B cell (primary cell): ENCODE results near the gene CAMK1D. TPM values are rescaled to one million over a fixed set of nuclear protein-coding genes. Genes with fewer than 3 reads are reported as not detected.

ENCODE experiments used
- ATAC-seq: fragments of 200-7000 bp; cut with Tn5 transposase; one replicate; pipeline ENCODE4 v1.10.0; 2021; ENCODE audit warnings: low read depth, mild to moderate bottlenecking, moderate number of reproducible peaks, moderate library complexity
- CTCF ChIA-PET: fragments of 350-600 bp; sonication (Branson Sonifier 250); formaldehyde crosslinking; loops from one replicate; lab custom pipeline; 2021; ENCODE audit warnings: antibody characterized with exemption, inconsistent platforms; lab: Charles Lee
- POLR2A ChIA-PET: fragments of 350-600 bp; sonication (Branson Sonifier 250); formaldehyde crosslinking; loops from one replicate; lab custom pipeline; 2021; ENCODE audit warnings: antibody characterized with exemption; lab: Charles Lee
- DNase-seq: peaks from one replicate; pipeline ENCODE4 v3.0.0; 2013
- H2AFZ ChIP-seq: 2 replicates; pipeline ENCODE4 v1.6.1; 2012; ENCODE audit warnings: mild to moderate bottlenecking, low read depth, low read length; ENCODE audit not compliant: insufficient read depth, poor library complexity, severe bottlenecking
- H3K27ac ChIP-seq, 2 donors: 1 replicate in 1 of 2; 2 replicates in 1 of 2; pipeline ENCODE4 v1.5.1; 2012 to 2013; ENCODE audit warnings: low read length in 2 of 2, mild to moderate bottlenecking in 2 of 2, moderate library complexity in 1 of 2
- H3K27me3 ChIP-seq, 4 experiments: fragments of 200-600 bp in 1 of 4; sonication (generic) in 1 of 4; replicated peaks in 1 of 4; 1 replicate in 2 of 4; 2 replicates in 2 of 4; pipeline versions ENCODE4 v1.6.1 to v1.7.0; 2013 to 2016; ENCODE audit warnings: low read length in 3 of 4, mild to moderate bottlenecking in 2 of 4, mixed read lengths in 1 of 4, moderate library complexity in 1 of 4; ENCODE audit not compliant: insufficient read depth in 4 of 4, control insufficient read depth in 3 of 4; ENCODE audit errors: control extremely low read depth in 1 of 4
- H3K36me3 ChIP-seq, 2 experiments: replicated peaks in 1 of 2; 1 replicate in 1 of 2; 2 replicates in 1 of 2; pipeline versions ENCODE4 v1.6.1 to v1.7.1; 2013; ENCODE audit warnings: low read length in 1 of 2; ENCODE audit not compliant: insufficient read depth in 2 of 2, control insufficient read depth in 1 of 2; ENCODE audit errors: control extremely low read depth in 1 of 2, extremely low read depth in 1 of 2
- H3K4me1 ChIP-seq, 2 donors: fragments of 200-600 bp in 1 of 2; sonication (generic) in 1 of 2; 1 replicate in 1 of 2; 2 replicates in 1 of 2; pipeline versions ENCODE4 v1.5.1 to v1.6.1; 2013 to 2017; ENCODE audit warnings: low read length in 2 of 2; ENCODE audit not compliant: control insufficient read depth in 2 of 2, insufficient read depth in 2 of 2
- H3K4me2 ChIP-seq: replicated peaks from 2 replicates; pipeline ENCODE3; 2012; ENCODE audit warnings: mild to moderate bottlenecking, low read depth, low read length; ENCODE audit not compliant: poor library complexity, severe bottlenecking
- H3K4me3 ChIP-seq, 5 experiments: fragments of 200-600 bp in 1 of 5; sonication (generic) in 1 of 5; 1 replicate in 3 of 5; 2 replicates in 2 of 5; pipeline versions ENCODE4 v1.5.1 to v1.7.0; 2011 to 2016; ENCODE audit warnings: low read length in 4 of 5, mild to moderate bottlenecking in 4 of 5, low read depth in 2 of 5, control low read depth in 1 of 5, moderate library complexity in 1 of 5; ENCODE audit not compliant: insufficient read depth in 1 of 5; ENCODE audit errors: control extremely low read depth in 1 of 5, extremely low read depth in 1 of 5
- H3K79me2 ChIP-seq: fragments of 200-600 bp; sonication (generic); one replicate; pipeline ENCODE4 v1.6.0; 2016; ENCODE audit warnings: low read length; ENCODE audit not compliant: control insufficient read depth, insufficient read depth
- H3K9ac ChIP-seq: fragments of 200-600 bp; sonication (generic); 2 replicates; pipeline ENCODE4 v1.6.1; 2017; ENCODE audit warnings: mild to moderate bottlenecking, low read length, moderate library complexity
- H3K9me3 ChIP-seq, 3 donors: one replicate each; pipeline versions ENCODE4 v1.6.1 to v1.7.1; 2013; ENCODE audit warnings: low read length in 2 of 3; ENCODE audit not compliant: control insufficient read depth in 2 of 3, insufficient read depth in 1 of 3; ENCODE audit errors: control extremely low read depth in 1 of 3
- H4K20me1 ChIP-seq: 2 replicates; pipeline ENCODE4 v1.6.0; 2012; ENCODE audit warnings: mild to moderate bottlenecking, low read length; ENCODE audit not compliant: insufficient read depth, control insufficient read depth, poor library complexity, severe bottlenecking
- H3K27ac Mint-ChIP-seq: one replicate; pipeline ENCODE4 v1.8.0; 2021; ENCODE audit warnings: mixed read lengths
- H3K27me3 Mint-ChIP-seq: one replicate; pipeline ENCODE4 v1.8.0; 2021; ENCODE audit warnings: mixed read lengths
- H3K4me1 Mint-ChIP-seq: one replicate; pipeline ENCODE4 v1.8.0; 2021; ENCODE audit warnings: mixed read lengths
- H3K4me3 Mint-ChIP-seq: one replicate; pipeline ENCODE4 v1.8.0; 2021; ENCODE audit warnings: mixed read lengths
- H3K9me3 Mint-ChIP-seq: one replicate; pipeline ENCODE4 v1.8.0; 2022; ENCODE audit warnings: mixed read lengths; ENCODE audit not compliant: insufficient read depth
- CTCF ChIP-seq: fragments of 200-600 bp; IDR thresholded peaks from one replicate; pipeline ENCODE4 v1.8.0; 2022; ENCODE audit warnings: antibody characterized with exemption, mild to moderate bottlenecking
- EZH2 ChIP-seq: IDR thresholded peaks from 2 replicates; pipeline ENCODE4 v1.6.1; 2012; ENCODE audit warnings: borderline replicate concordance, low read depth, mild to moderate bottlenecking, moderate library complexity, low read length; ENCODE audit not compliant: insufficient read depth, poor library complexity, severe bottlenecking
- WGBS: methylation state at CpG from one replicate; pipeline ENCODE4 v1.1.5; 2013; ENCODE audit warnings: missing lambda C conversion rate; ENCODE audit not compliant: insufficient coverage; 5-methylcytosine and 5-hydroxymethylcytosine counted together
- intact Hi-C: fragments of 100-400 bp; cut with micrococcal nuclease; formaldehyde crosslinking; loops from one replicate; pipeline ENCODE4 v1.10.0; 2022
- polyA plus RNA-seq: library from polyadenylated mRNA; depleted of rRNA; stranded (reverse); fragments of >200 nt; gene quantifications from 2 replicates; pipeline ENCODE4 v1.2.3, GENCODE V29; 2012
- total RNA-seq, 2 donors: library from RNA; stranded (reverse); fragments of 120-200 nt in 1 of 2; gene quantifications; 1 replicate in 1 of 2; 2 replicates in 1 of 2; pipeline versions ENCODE4 v1.2.3 to v1.2.4, GENCODE V29; 2013 to 2022

The CAMK1D gene
- total and polyA plus RNA-seq, 2 donors (not counting 1 experiment from before 2014, with no cell fraction given): 34.1 to 69.7 TPM

GRCh38 chr10:12769323-12770044 is 420.1 kb downstream of the CAMK1D start:
- Histone ChIP-seq H2AFZ (no peak overlapping the region), H3K9ac (no peak overlapping the region), H3K36me3 (peaks cover 5 to 31% of the 10 kb centered on the region in 2 experiments), H3K4me1 (peaks cover 0 to 5% of the 10 kb centered on the region in 2 donors), H4K20me1 (peaks cover 13% of the 10 kb centered on the region), H3K4me2 (no peak overlapping the region), H3K9me3 (no peaks in the 10 kb centered on the region), H3K4me3 (no peak overlapping the region), H3K79me2 (peaks cover 16% of the 10 kb centered on the region), H3K27me3 (no peaks in the 10 kb centered on the region), H3K27ac (no peak overlapping the region)
- ChIA-PET CTCF (no interaction called here), POLR2A (no interaction called here)
- peaks cover 16% of the 10 kb centered on the region for H3K4me1 Mint-ChIP-seq
- ATAC-seq (no peak), DNase-seq (no peak)
- 93% methylated on average over 7 of the region's 14 CpGs for WGBS
- intact Hi-C loops: no loop called here
- H3K27ac Mint-ChIP-seq: no peak overlapping the region
- no peaks in the 10 kb centered on the region for H3K9me3 Mint-ChIP-seq
- H3K27me3 Mint-ChIP-seq: no peaks in the 10 kb centered on the region
- no peak for TF ChIP-seq CTCF
- no peak for TF ChIP-seq EZH2
- H3K4me3 Mint-ChIP-seq: no peak overlapping the region

- DNase-seq (no peak), ATAC-seq (no peak)
- no peak overlapping the region for H2AFZ ChIP-seq
- no peak overlapping the region for H3K4me3 ChIP-seq
- peaks cover 18% of the 10 kb centered on the region for H3K4me1 Mint-ChIP-seq
- H3K79me2 ChIP-seq: peaks cover 21% of the 10 kb centered on the region
- ChIA-PET CTCF (no interaction called here), POLR2A (no interaction called here)
- peaks cover 5 to 41% of the 10 kb centered on the region in 2 experiments for H3K36me3 ChIP-seq
- 94% methylated on average over 19 of the region's 19 CpGs for WGBS
- H4K20me1 ChIP-seq: peaks cover 18% of the 10 kb centered on the region
- H3K4me3 Mint-ChIP-seq: no peak overlapping the region
- TF ChIP-seq CTCF (no peak), EZH2 (no peak)
- H3K27ac Mint-ChIP-seq: peak overlapping the region; percentile 33
- intact Hi-C loops: no loop called here
- H3K27me3 ChIP-seq: no peaks in the 10 kb centered on the region
- no peak overlapping the region for H3K4me2 ChIP-seq
- H3K9me3 ChIP-seq: no peaks in the 10 kb centered on the region
- H3K27me3 Mint-ChIP-seq: no peaks in the 10 kb centered on the region
- H3K4me1 ChIP-seq: peaks cover 0 to 5% of the 10 kb centered on the region in 2 donors
- no peaks in the 10 kb centered on the region for H3K9me3 Mint-ChIP-seq
- H3K27ac ChIP-seq: no peak overlapping the region
- H3K9ac ChIP-seq: no peak overlapping the region
Observed at GRCh38 chr10:12771981-12772760, 422.8 kb downstream of the CAMK1D start.
